ENCODE measurements around the gene TNFRSF9. TPM values are rescaled to one million over a fixed set of nuclear protein-coding genes. Genes with fewer than 3 reads are reported as not detected.

Gene TNFRSF9
- total RNA-seq, 3 donors from 2014 or later, result 0.59 TPM; not detected in 2

- intact Hi-C loops (cut with DNase I; ENCODE audit: low total_unique reads), result no loop called here
- no peak overlapping the region for H3K4me3 ChIP-seq
Observed at GRCh38 chr1:7912743-7913557, 27.7 kb downstream of the TNFRSF9 start.

DNA sequence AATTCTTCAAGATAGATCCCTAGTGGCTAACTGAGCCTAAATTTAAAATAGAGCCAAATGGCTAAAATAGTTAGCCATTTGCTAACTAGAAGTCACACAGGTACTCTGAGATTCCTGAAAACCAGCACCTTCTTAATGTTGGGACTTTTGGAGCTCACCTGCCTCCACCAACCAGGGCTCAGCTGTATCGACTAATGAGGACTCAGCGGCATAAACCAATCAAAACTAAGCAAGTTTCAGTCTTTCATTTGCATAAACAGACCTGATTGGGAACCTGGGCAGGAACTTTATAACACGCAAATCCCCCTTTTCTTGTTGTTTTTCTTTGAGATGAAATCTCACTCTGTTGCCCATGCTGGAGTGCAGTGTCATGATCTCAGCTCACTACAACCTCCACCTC lies 28.5 kb downstream of the TNFRSF9 start:
- Histone ChIP-seq H3K27me3 (no peaks in the 10 kb centered on the region), H3K27ac (no peak overlapping the region), H3K4me1 (no peaks in the 10 kb centered on the region), H3K9me3 (no peaks in the 10 kb centered on the region), H3K36me3 (no peaks in the 10 kb centered on the region), H3K4me3 (no peak overlapping the region)
- TF ChIP-seq POLR2AphosphoS5 (IDR thresholded peaks at IDR 0.05) (no peak), POLR2A (IDR thresholded peaks at IDR 0.05) (no peak), CTCF (IDR thresholded peaks at IDR 0.05) (no peak)
- intact Hi-C loops (cut with DNase I; ENCODE audit: low total_unique reads), result no loop called here
- DNase-seq (ENCODE audit: low spot score in 2 of 2), result no peak

More at GRCh38 chr1:7912743-7913557, 27.7 kb downstream of the TNFRSF9 start:
- Histone ChIP-seq H3K36me3 (no peaks in the 10 kb centered on the region), H3K27me3 (no peaks in the 10 kb centered on the region), H3K27ac (no peak overlapping the region), H3K9me3 (no peaks in the 10 kb centered on the region), H3K4me1 (no peaks in the 10 kb centered on the region)
- no peak for DNase-seq (ENCODE audit: low spot score in 2 of 2)
- TF ChIP-seq POLR2A (IDR thresholded peaks at IDR 0.05) (no peak), CTCF (IDR thresholded peaks at IDR 0.05) (no peak), POLR2AphosphoS5 (IDR thresholded peaks at IDR 0.05) (no peak)

DNA sequence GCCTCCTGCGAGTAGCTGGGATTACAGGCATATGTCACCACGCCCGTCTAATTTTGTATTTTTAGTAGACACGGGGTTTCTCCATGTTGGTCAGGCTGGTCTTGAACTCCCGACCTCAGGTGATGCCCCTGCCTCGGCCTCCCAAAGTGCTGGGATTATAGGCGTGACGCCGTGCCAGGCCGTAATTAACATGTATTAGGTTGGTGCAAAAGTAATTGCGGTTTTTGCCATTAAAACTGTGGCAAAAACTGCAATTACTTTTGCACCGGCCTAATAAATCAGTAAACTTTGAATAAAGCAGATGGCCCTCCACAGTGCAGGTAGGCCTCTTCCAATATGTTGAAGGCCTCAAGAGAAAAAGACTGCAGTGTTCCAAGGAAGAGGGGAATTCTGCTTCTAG lies 35.4 kb downstream of the TNFRSF9 start:
- TF ChIP-seq POLR2AphosphoS5 (IDR thresholded peaks at IDR 0.05) (no peak), CTCF (IDR thresholded peaks at IDR 0.05) (no peak), POLR2A (IDR thresholded peaks at IDR 0.05) (no peak)
- Histone ChIP-seq H3K9me3 (no peaks in the 10 kb centered on the region), H3K27ac (no peak overlapping the region), H3K27me3 (no peaks in the 10 kb centered on the region), H3K4me3 (no peak overlapping the region), H3K4me1 (no peaks in the 10 kb centered on the region), H3K36me3 (no peaks in the 10 kb centered on the region)
- no peak for DNase-seq (ENCODE audit: low spot score in 2 of 2)
- intact Hi-C loops (cut with DNase I; ENCODE audit: low total_unique reads), result loop anchor here (5.0 kb wide), 1 partner anchor 1207 kb away; no protein-coding TSS in a partner anchor

DNA sequence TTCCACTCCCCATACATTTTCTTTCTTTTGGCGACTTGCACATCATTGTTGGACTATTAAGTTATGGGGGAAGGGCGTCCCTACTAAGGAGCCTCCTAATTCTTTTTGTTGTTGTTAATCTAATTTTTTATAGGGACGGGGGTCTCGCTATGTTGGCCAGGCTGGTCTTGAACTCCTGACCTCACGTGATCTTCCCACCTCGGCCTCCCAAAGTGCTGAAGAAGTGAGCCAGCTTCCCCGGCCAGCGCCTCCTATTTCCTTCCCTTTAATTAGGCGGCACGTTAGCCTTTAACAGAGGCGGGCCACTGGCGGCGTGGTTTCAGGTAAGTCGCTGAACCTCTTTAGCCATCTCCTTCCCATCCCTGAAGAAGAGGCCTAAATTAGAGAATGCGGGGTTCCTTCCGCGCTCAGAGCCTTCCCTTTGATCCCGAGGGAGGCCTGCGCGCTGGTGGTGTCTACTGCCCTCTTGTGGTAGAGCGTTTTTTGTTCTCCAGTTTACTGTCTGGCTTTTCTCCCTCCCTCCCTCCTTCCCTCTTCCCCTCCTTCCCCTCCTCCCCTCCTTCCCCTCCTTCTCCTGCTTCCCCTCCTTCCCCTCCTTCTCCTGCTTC lies 38.1 kb downstream of the TNFRSF9 start:
- peak; percentile 29 to 55 (median 41) for TF ChIP-seq CTCF (IDR thresholded peaks at IDR 0.05)
- TF ChIP-seq POLR2A (IDR thresholded peaks at IDR 0.05), result no peak
- no peak for TF ChIP-seq POLR2AphosphoS5 (IDR thresholded peaks at IDR 0.05)
- H3K36me3 ChIP-seq, result no peaks in the 10 kb centered on the region
- H3K4me1 ChIP-seq, result no peaks in the 10 kb centered on the region
- peak in 1 of 2 donors; percentile 55 for DNase-seq (ENCODE audit: low spot score in 2 of 2)
- intact Hi-C loops (cut with DNase I; ENCODE audit: low total_unique reads), result no loop called here
- H3K27me3 ChIP-seq, result no peaks in the 10 kb centered on the region
- H3K9me3 ChIP-seq, result no peaks in the 10 kb centered on the region
- no peak overlapping the region for H3K27ac ChIP-seq
- H3K4me3 ChIP-seq, result peak overlapping the region in 1 of 3 donors; percentile 16

- intact Hi-C loops (cut with DNase I; ENCODE audit: low total_unique reads), result no loop called here
- Histone ChIP-seq H3K9me3 (no peaks in the 10 kb centered on the region), H3K4me3 (no peak overlapping the region), H3K4me1 (no peaks in the 10 kb centered on the region), H3K27ac (no peak overlapping the region), H3K27me3 (no peaks in the 10 kb centered on the region), H3K36me3 (no peaks in the 10 kb centered on the region)
- no peak for TF ChIP-seq POLR2AphosphoS5 (IDR thresholded peaks at IDR 0.05)
- TF ChIP-seq CTCF (IDR thresholded peaks at IDR 0.05), result no peak
- no peak for TF ChIP-seq POLR2A (IDR thresholded peaks at IDR 0.05)
- DNase-seq (ENCODE audit: low spot score in 2 of 2), result no peak
Observed at GRCh38 chr1:7899741-7900140, 40.9 kb downstream of the TNFRSF9 start.

Measured in breast epithelium (tissue), 4 donors.